Left kidney (tissue), 2 donors: ENCODE results near the gene DTNB. TPM values are rescaled to one million over a fixed set of nuclear protein-coding genes. Genes with fewer than 3 reads are reported as not detected.
"Not testable (repeated sequence)": the region's sequence is repeated elsewhere in the genome, so short reads cannot be mapped to it uniquely, and the experiment has no call there.

Experiments
- DNase-seq: peaks from one replicate; pipeline ENCODE4 v3.0.0-alpha.2; 2013
- polyA plus RNA-seq: library from polyadenylated mRNA; unstranded; fragments of 120-200 nt; gene quantifications from one replicate; pipeline ENCODE4 v1.2.1, GENCODE V29; 2013; ENCODE audit not compliant: insufficient read length

The DTNB gene
- polyA plus RNA-seq, 1 donor: 18.5 TPM

- no peak for DNase-seq
These were observed 128.9 kb downstream of the DTNB start for GRCh38 chr2:25544445-25544844.

GRCh38 chr2:25543939-25544338 lies 129.4 kb downstream of the DTNB start:
- DNase-seq: no peak

- DNase-seq: no peak
These were observed 132.0 kb downstream of the DTNB start for GRCh38 chr2:25541378-25541777.

- no peak for DNase-seq
These were observed 134.2 kb downstream of the DTNB start for GRCh38 chr2:25539136-25539535.

- no peak for DNase-seq
These were observed 135.9 kb downstream of the DTNB start for GRCh38 chr2:25537526-25537925.

- not testable (repeated sequence) for DNase-seq
These were observed 137.7 kb downstream of the DTNB start for GRCh38 chr2:25535411-25536289.

GRCh38 chr2:25534937-25535336 lies 138.4 kb downstream of the DTNB start:
- not testable (repeated sequence) for DNase-seq

- DNase-seq: no peak
These were observed 138.9 kb downstream of the DTNB start for GRCh38 chr2:25534455-25534854.

- not testable (repeated sequence) for DNase-seq
These were observed 139.6 kb downstream of the DTNB start for GRCh38 chr2:25533771-25534170.

GRCh38 chr2:25532521-25532920 lies 140.9 kb downstream of the DTNB start:
- DNase-seq: no peak

- DNase-seq: no peak
These were observed 144.3 kb downstream of the DTNB start for GRCh38 chr2:25529034-25529433.

GRCh38 chr2:25528173-25528572 lies 145.2 kb downstream of the DTNB start:
- DNase-seq: no peak

GRCh38 chr2:25524507-25524906 lies 148.9 kb downstream of the DTNB start:
- DNase-seq: no peak

GRCh38 chr2:25523060-25523459 lies 150.3 kb downstream of the DTNB start:
- no peak for DNase-seq

- DNase-seq: peak; percentile 80
These were observed 151.6 kb downstream of the DTNB start for GRCh38 chr2:25521665-25522387.

GRCh38 chr2:25521126-25521525 lies 152.3 kb downstream of the DTNB start:
- no peak for DNase-seq

GRCh38 chr2:25517701-25518100 lies 155.7 kb downstream of the DTNB start:
- DNase-seq: no peak

- no peak for DNase-seq
These were observed 159.2 kb downstream of the DTNB start for GRCh38 chr2:25514043-25514637.

- no peak for DNase-seq
These were observed 160.7 kb downstream of the DTNB start for GRCh38 chr2:25512707-25513106.

- no peak for DNase-seq
These were observed 167.2 kb downstream of the DTNB start for GRCh38 chr2:25506226-25506625.

- DNase-seq: no peak
These were observed 167.8 kb downstream of the DTNB start for GRCh38 chr2:25505622-25506021.

- DNase-seq: no peak
These were observed 168.2 kb downstream of the DTNB start for GRCh38 chr2:25505182-25505581.

- no peak for DNase-seq
These were observed 169.1 kb downstream of the DTNB start for GRCh38 chr2:25504266-25504665.
